HG03139 (cell line): ENCODE measurements around the gene MED15.

ENCODE experiments used
- ATAC-seq: cut with Tn5 transposase; IDR thresholded peaks from one replicate; pipeline ENCODE4 v1.9.1; 2021; ENCODE audit not compliant: unreplicated experiment

Gene MED15

DNA sequence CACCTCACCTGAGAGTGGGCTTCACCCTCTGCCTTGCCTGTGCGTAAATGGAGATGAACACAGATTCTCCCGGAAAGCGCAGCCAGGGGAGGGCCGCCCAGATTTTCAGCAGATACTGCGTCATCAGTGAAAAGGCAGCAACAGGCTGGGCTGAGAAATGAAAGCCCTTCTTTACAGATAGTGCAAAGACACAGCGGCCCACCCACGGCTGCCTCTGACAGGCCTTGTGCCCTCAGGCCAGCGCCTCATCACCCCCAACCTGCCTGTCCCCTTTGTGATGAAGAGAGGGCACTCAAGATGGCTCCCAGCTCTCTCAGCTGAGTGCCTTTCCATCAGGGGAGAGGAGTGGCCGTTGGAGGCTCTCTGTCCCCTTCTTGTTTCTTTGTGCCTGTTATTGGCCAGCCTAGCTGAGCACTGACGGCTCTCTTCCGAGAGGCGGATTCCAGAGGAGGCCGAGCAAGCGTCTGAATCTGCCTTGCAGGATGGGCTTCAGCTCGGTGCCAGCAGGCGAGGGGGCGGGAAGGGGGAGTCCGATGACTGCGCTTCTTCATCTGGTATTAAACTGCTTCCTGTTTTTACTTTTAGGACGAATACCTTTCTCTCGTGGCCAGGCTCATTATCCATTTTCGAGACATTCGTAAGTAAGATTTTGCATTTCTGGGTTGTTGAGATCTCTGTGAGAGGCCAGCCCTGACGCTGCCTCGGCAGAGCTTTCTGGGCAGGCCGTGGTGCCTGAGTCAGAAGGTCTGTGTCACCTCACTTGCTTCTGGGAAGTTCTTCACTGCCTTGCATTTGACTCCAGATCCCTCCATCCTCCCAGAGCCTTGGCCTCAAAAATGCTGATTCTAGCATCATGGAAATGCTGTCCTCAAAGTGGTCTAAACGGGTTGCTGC lies 43.7 kb downstream of the MED15 start:
- ATAC-seq, result no peak

DNA sequence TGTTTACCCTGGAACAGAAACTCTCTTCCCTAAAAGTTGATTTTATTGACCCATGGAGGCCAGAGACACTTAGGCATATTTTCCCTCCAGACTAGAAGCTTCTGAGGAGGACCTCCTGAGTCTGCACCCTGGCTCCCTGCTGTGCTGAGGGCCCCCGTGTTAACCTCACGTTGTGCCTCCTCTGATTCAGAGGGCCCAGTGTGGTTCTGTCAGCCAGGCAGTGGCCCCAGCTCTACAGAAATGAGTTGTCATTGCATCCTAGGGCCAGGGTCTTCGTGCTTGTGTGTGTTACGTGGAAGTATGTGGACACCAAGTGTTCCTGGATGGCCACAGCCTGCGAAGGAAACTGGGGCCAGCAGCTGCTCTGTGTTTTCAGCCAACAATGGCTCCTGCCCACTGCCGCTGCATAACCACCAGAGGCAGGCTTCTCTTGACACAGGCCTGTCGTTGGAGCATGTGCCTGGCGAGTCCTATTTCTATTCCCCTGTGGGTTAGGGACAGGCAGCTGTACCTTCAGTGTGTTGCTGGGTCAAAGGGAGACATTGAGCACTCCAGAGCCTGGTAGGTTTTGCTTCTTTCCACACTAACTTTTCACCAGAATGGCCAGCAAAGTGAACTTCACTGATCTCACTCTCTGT lies 44.5 kb downstream of the MED15 start:
- no peak for ATAC-seq

DNA sequence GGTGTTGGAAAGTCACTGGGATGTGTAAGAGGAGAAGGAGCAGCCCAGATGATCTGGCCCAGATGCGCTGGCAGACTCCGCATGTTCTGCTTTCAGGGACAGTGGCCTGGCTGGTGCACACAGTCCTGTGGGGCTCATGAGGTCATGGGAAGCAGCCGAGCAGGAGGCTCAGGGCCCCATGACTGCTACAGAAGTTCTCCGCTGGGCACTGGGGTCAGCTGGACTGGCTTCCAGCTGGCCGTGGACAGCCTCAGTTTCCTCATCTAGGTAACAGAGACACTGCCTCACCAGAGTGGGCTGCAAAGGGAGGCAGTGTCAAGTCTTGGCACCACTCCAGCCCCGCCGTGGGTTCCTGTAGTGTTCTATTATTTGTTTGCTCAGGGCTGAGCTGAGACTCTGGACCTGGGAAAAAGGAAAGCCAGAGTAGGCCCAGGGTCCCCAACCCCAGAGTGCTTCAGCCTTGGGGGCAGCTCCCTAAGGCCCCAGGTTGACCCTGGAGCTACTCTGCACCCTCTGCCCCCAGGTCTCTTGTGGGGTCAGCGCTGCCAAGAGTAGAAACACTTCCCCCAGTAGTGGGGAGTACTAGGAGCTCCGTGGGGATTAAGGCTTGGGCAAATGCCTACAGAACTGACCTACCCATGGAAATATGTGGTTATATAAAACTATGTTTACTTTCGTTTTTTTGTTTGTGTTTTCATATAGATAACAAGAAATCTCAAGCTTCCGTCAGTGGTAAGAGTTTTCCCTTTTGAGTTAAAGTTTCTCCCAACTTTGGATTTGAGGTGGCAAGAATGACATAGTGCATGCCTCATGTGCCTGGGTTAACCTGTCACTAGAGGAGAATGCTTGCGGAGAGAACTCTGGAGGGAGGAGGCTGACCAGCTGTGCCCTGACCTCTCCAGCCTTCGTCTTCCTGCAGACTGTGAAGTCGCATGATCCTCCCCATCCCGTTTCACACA lies 45.3 kb downstream of the MED15 start:
- ATAC-seq, result no peak

DNA sequence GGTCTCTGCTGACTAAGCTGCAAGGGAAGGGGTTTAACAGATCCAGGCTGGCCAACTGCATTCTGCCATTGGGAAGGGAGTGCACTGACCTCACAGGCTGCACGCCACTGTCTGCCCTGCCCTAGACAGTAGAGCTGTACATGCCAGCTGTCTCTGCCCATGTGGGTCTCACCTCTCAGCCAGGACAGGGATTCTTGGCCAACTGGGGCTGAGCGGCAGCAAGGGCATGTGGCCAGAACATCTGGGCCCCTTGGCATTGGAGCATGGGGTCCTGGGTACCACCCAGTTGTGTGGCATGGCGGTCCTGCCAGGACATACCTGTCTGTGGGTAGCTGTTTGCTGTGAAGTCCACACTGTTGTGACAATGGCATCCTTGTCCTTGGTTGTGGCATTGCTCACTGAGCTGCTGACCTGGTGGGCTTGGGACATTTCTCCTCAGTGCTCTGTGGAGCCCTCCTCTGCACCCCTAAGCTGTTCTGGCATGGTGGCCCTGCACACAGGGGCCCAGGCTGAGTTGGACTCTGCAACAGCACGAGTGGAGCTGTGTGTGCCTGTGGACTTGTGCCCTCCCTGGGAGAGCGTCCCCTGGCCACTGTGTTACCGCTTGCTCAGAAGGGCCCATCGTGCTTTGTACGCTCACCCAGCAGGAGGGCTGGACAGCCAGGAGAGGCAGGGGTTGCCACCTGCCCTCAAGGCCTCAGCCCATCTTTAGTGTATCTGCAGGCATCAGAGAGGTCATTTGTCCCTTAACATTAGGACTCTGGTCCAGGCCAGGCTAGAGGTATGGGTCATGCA lies 46.7 kb downstream of the MED15 start:
- ATAC-seq, result no peak

DNA sequence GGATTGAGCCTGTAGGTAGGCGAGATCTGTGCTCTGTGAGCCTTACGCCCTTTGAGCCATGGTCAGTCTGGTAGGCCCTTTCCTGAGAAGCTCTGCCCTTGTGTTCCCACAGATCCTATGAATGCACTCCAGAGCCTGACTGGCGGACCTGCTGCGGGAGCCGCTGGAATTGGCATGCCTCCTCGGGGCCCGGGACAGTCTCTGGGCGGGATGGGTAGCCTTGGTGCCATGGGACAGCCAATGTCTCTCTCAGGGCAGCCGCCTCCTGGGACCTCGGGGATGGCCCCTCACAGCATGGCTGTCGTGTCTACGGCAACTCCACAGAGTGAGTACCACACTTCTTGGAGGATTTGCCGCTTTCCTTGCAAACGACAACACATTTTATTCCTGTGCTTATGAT lies 47.4 kb downstream of the MED15 start:
- no peak for ATAC-seq

DNA sequence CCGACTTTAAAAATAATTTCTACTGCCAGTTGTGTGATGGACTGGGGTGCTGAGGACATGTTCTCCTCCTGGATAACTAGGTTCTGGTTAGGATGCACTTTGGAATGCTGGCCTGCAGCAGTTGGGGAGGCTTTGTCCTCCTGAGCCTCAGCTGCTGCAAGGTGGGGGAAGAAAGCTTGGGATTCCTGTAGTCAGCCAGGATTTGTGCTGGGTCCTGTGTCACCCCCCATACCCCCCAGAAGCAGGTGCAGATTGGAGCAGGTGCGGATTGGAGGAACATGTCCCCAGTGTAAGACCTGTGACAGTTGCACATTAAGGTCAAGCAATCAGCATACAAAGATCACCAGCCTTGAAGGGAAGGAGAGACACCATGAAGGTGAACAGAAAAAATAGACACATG lies 51.1 kb downstream of the MED15 start:
- ATAC-seq, result no peak

DNA sequence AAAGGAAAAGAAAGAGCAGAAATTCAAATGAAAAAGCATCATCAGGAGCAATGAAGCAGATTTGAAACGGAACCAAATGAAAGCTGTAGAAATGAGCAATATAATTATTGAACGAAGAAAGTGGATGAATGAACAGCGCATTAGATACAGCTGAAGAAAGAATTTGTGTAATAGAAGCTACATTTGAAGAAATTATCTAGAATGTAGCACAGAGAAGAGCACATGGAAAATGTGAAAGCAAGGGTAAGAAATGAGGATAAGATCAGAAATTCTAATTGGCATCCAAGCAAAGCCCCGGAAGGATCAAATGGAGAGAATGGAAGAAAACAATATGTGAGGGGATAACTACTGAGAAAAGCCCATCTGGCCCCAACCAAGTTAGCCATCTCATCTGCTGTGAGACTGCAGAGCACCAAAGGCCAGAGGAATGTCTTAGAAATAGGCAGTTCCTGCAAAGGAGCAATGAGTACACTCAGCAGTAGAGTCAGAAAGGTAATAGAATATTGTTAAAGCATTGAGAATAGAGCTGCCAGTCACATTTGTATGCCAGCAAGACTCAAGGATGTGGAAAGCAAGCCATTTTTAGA lies 51.9 kb downstream of the MED15 start:
- no peak for ATAC-seq

DNA sequence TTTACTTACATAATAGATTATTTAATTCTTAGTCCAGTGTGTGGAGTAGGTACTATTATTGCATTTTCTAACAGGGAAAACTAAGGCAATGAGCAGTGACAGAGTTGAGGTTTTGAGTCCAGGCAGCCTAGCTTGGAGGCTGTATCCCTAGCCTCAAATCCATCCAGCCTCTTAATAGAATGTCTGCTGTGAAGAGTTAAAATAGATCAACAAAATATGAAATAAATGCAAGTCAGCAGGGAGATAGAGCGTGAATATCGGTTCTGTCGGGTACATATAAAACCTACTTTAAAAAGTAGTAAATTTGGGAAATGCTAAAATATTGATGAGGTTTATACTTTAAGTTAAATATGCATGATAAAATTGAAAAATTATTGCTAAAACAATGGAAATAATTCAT lies 53.3 kb downstream of the MED15 start:
- ATAC-seq, result no peak

DNA sequence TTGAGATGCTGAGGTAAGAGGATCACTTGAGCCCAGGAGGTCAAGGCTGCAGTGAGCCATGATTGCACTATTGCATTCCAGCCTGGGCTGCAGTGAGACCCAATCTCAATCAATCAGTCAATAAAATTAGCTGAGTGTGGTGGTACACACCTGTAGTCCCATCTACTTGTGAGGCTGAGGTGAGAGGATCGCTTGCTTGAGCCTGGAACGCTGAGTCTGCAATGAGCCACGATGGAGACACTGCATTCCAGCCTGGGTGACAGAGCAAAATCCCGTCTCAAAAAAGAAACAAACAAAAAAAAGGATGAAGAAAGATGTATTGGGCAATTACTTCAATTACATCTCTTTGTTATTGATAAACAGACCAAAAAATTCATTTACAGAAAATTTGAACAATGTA lies 54.5 kb downstream of the MED15 start:
- ATAC-seq, result no peak

DNA sequence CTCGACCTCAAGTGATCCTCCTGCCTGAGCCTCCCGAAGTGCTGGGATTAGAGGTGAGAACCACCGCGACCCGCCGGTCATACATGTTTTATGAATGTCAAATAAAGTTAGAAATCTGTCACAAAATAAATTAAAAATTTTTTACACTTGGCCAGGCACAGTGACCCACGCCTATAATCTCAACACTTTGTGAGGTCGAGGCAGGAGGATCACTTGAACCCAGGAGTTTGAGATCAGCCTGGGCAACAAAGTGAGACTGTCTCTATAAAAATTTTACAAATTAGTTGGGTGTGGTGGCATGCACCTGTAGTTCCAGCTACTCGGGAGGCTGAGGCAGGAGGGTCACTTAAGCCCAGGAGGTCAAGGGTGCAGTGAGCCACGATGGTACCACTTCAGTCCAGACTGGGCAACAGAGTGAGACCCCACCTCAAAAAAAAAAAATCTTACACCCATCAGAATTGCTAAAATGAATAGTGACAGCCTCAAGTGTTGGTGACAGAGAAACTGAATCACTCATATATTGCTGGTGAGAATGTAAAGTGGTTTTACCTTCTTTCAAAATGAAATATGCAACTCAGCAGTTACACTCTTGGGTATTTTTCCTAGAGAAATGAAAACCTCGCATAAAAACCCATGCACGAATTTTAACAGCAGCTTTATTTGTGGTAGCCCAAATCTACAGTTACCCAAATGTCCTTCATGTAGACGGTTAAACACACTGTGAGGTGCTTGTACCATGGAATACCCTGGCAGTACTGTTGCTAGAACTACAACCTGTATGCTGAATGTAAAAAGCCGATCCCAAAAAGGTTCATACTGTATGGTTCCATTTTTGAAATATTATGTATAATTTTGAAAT lies 55.4 kb downstream of the MED15 start:
- ATAC-seq, result no peak

DNA sequence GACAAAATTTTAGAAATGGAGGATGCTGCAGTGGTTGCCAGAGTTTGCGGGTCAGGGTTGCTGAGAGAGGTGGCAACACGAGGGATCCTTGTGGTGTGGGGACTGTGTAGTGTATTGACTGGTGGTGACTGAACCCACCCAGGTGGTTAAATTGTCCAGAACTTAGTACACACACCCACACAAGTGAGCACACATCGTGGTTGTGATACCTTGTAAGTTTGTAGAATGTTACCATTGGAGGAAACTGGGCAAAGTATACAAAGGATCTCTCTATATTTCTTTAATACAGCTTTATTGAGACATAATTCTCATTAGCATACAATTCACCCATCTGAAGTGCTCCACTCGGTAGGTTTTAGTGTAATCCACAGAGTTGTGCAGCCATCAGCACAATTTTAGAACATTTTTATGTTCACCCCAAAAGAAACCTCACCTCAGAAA lies 56.1 kb downstream of the MED15 start:
- ATAC-seq, result no peak

DNA sequence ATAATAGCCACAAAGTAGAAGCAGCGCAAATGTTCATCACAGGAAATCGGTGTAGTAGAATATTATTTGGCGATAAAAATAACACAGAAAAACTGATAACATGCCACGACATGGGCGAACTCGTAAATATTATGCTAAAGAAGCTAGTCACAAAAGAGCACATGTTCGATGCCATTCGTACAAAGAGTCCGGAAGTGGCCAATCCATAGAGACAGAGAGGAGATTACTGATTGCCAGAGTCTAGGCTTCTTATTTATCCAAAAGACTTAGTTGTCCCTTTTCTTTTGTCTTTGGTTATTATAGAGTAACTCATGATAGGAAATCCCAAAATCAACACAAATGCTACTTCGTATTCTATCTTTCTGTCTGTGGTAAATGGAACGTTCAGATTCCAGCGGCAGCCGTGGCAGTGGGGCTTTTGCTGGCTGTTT lies 56.5 kb downstream of the MED15 start:
- no peak for ATAC-seq

DNA sequence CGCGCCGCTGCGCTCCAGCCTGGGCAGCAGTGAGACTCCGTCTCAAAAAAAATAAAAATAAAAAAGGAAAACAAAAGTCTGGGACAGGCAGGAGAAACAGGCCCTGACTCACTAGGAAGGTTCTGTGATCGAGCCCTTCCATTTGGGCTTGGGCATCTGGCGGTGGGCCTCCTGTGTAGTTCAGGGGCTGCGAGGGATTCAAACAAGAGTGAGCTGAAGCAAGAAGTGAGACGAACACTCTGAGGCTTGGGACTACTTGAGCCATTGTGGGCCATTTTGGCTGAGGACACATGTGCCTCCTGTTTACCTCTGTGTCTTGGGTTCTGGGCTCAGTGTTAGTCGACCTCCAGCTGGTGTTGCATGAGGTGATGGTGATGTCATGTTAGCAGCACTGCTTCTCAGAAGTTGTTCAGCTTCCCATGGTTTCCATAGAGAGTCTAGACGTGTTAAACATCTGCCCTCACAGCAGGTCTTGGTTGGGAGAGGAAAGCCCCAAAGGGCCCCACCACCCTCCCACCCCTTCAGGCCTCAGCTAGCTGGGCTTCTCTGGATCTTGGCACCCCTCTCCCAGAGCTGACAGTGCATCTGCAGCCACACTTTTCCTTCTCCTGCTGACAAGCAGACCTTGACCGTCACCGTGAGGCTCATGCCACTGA lies 57.8 kb downstream of the MED15 start:
- ATAC-seq, result no peak

DNA sequence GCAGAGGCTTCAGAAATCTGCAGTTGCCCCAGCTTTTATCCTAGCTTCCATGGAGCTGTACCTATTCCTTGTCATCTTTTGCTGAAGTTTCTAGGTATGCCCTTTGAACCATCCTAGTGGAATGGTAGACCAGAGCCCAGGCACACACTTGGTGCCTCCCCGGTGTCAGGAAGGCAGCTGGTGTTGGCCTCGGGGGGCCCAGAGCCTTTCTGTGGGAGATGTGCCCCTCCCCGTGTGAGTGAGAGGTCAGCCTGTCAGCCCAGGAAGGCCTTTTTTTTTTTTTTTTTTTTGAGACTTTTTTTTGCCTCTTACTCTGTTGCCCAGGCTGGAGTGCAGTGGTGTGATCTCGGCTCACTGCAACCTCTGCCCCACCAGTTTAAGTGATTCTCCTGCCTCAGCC lies 58.4 kb downstream of the MED15 start:
- no peak for ATAC-seq

DNA sequence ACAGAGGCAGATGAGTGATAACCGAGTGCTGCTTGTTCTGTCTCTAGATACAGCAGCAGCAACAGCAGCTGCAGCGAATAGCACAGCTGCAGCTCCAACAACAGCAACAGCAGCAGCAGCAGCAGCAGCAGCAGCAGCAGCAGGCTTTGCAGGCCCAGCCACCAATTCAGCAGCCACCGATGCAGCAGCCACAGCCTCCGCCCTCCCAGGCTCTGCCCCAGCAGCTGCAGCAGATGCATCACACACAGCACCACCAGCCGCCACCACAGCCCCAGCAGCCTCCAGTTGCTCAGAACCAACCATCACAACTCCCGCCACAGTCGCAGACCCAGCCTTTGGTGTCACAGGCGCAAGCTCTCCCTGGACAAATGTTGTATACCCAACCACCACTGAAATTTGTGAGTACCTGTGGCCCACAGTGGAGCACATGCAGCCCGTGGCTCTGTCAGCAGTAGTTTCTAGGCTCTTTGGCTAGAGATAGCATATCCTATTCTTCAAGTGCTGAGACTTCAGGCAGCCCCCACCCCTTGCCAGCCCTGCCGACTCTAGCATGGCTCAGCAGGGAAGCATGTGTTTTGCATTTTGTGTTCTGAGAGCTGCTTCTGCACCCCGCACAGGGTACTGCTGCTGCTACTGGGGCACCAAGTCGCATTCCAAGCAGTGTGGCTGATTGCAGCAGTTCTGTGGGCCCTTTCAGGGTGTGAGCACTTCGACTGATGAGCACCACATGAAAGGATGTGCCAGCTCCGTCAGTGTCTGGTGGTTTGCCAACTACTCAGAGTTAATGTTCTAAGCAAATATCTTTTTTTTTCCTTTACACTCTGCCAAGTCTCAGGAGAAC lies 59.2 kb downstream of the MED15 start:
- no peak for ATAC-seq

DNA sequence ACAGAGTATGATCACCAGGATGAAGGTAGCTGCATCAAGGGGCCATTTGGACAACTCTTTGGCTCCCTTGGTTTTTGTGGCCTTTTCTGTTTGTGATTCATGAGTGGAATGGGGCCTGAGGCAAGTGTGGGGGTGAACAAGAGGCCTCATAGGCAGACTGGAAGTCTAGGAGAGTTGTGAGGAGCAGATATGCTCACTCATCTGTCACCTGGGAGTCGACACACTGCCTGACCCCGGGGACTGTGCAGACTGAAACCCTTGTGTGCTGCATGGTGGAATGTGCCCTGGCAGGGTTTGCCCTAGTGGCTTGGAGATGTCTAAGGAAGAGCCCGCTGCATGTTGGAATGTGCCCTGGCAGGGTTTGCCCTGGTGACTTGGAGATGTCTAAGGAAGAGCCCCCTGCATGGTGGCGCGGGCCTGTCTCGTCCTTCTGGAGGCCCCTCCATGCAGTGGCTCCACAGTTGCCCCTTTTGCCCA lies 60.0 kb downstream of the MED15 start:
- ATAC-seq, result no peak

DNA sequence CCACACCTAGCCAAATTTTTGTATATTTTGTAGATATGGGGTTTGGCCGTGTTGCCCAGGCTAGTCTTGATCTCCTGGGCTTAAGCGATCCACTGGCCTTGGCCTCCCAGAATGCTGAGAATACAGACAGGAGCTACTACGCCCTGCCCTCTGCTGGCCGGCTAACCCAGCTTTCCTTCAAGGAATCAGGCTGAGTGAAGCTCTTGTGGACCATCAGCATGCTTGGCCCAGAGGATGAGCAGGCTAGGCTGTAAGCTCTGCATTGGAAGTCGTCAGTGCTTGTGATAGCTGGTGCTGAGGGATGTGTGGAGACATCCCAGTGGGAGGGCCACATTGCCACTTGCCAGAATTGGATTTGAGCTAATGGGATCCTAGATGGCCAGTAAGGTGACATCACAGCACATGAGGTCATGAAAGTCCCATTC lies 60.6 kb downstream of the MED15 start:
- no peak for ATAC-seq
